HG03521 (cell line): ENCODE data around the gene GRIN2C.
"Not testable (repeated sequence)": the region's sequence is repeated elsewhere in the genome, so short reads cannot be mapped to it uniquely, and the experiment has no call there.

Experiments
- ATAC-seq: cut with Tn5 transposase; IDR thresholded peaks from one replicate; pipeline ENCODE4 v1.9.1; 2021; ENCODE audit warnings: mild to moderate bottlenecking, moderate library complexity; ENCODE audit not compliant: unreplicated experiment

The GRIN2C gene

GRCh38 chr17:74859459-74860228 is at the start of gene GRIN2C:
Gene GRIN2C (minus strand): TSS chr17:74859885. CDS start chr17:74855092, 4,793 bp downstream.
- no peak for ATAC-seq

GRCh38 chr17:74909097-74909496 is 49.4 kb upstream of the GRIN2C start:
- ATAC-seq: not testable (repeated sequence)

- ATAC-seq: no peak
Measured at GRCh38 chr17:74907012-74907411, 47.3 kb upstream of the GRIN2C start.

- not testable (repeated sequence) for ATAC-seq
Measured at GRCh38 chr17:74906214-74906793, 46.6 kb upstream of the GRIN2C start.

- no peak for ATAC-seq
Measured at GRCh38 chr17:74904687-74905409, 45.2 kb upstream of the GRIN2C start.

GRCh38 chr17:74903671-74904070 is 44.0 kb upstream of the GRIN2C start:
- ATAC-seq: no peak

GRCh38 chr17:74903034-74903433 is 43.3 kb upstream of the GRIN2C start:
- no peak for ATAC-seq

GRCh38 chr17:74901353-74902135 is 41.9 kb upstream of the GRIN2C start:
- ATAC-seq: no peak

GRCh38 chr17:74900208-74900607 is 40.5 kb upstream of the GRIN2C start:
- no peak for ATAC-seq

- no peak for ATAC-seq
Measured at GRCh38 chr17:74898376-74898946, 38.8 kb upstream of the GRIN2C start.

- ATAC-seq: no peak
Measured at GRCh38 chr17:74893936-74894671, 34.4 kb upstream of the GRIN2C start.

GRCh38 chr17:74892974-74893911 is 33.6 kb upstream of the GRIN2C start, which contains the start of gene FADS6:
Gene FADS6 (minus strand): TSS chr17:74893633. CDS start chr17:74893595, 38 bp downstream.
- no peak for ATAC-seq

- ATAC-seq: no peak
Measured at GRCh38 chr17:74892013-74892841, 32.5 kb upstream of the GRIN2C start.

GRCh38 chr17:74890554-74890953 is 30.9 kb upstream of the GRIN2C start:
- no peak for ATAC-seq

- ATAC-seq: no peak
Measured at GRCh38 chr17:74888469-74888868, 28.8 kb upstream of the GRIN2C start.

- no peak for ATAC-seq
Measured at GRCh38 chr17:74883241-74883745, 23.6 kb upstream of the GRIN2C start.

- no peak for ATAC-seq
Measured at GRCh38 chr17:74882517-74883240, 23.0 kb upstream of the GRIN2C start.
